Activated naive CD4-positive, alpha-beta T cell treated with anti-CD3 and anti-CD28 coated beads, Interleukin-2, amount 50 U/mL, for 72 hours (primary cell): Measurements from ENCODE around the gene SMYD3. TPM values are rescaled to one million over a fixed set of nuclear protein-coding genes. Genes with fewer than 3 reads are reported as not detected.

Experiments
- ATAC-seq, 2 donors: fragments of 150-1000 bp; cut with Tn5 transposase; 2 replicates each; pipeline ENCODE4 v1.10.0; 2021; ENCODE audit warnings: mild to moderate bottlenecking in 2 of 2, moderate library complexity in 2 of 2
- DNase-seq, 2 donors: peaks; one replicate each; pipeline ENCODE4 v3.0.0; 2021 to 2022; ENCODE audit warnings: low spot score in 2 of 2
- H3K27ac Mint-ChIP-seq, 2 donors: one replicate each; pipeline ENCODE4 v1.8.0; 2022; ENCODE audit warnings: mild to moderate bottlenecking in 2 of 2, mixed read lengths in 2 of 2
- H3K36me3 Mint-ChIP-seq, 2 donors: one replicate each; pipeline ENCODE4 v1.8.0; 2022; ENCODE audit warnings: mixed read lengths in 2 of 2
- H3K9me3 Mint-ChIP-seq, 2 donors: one replicate each; pipeline ENCODE4 v1.8.0; 2022; ENCODE audit warnings: mixed read lengths in 2 of 2
- total RNA-seq, 2 donors: library from RNA; stranded (reverse); gene quantifications; one replicate each; pipeline ENCODE4 v1.2.3, GENCODE V29; 2022

Gene SMYD3
- total RNA-seq, 2 donors from 2014 or later: 18.5 to 30.1 TPM

DNA sequence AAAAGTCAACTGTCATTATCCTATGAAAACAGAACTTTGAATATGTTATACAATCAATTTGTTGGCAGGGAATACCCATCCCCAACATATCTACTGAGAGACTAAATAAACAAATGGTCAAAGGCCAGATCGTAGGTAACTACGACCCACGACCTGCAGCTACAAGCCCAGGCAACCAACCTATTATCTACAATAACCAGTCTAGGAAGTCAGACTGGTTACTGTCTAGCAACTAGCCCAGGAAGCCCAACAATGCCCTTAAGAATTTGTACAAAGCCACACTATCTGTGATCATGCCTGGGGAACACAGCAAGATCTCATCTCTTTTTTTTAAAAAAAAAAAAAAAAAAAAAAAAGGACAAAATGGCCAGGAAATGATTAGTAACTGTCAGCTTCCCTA lies 58.7 kb downstream of the SMYD3 start:
- peak overlapping the region; percentile 17 to 53 for H3K27ac Mint-ChIP-seq
- no peak for ATAC-seq
- no peaks in the 10 kb centered on the region for H3K9me3 Mint-ChIP-seq
- peaks cover 5 to 6% of the 10 kb centered on the region in 2 donors for H3K36me3 Mint-ChIP-seq
- no peak for DNase-seq

DNA sequence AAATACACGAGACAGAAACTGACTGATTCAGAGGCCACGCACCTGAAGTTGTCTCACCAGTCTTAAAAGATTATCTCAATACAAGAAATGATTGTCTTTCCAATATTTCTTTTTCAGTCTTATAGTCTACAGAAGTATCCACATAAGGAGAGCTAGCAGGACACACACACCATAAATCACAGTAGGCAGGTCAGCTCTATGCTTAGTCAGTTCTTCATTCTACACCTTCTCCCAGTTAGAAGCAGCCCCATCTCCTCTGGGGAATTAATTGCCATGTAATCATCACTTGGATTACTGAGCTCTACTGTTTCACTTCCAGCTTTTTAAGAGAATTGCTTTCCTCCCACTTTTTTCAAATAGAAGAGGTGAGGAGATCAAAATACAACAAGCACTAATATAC lies 59.6 kb downstream of the SMYD3 start:
- Mint-ChIP-seq H3K27ac (no peak overlapping the region), H3K9me3 (no peaks in the 10 kb centered on the region), H3K36me3 (peaks cover 5 to 6% of the 10 kb centered on the region in 2 donors)
- ATAC-seq (no peak), DNase-seq (no peak)

DNA sequence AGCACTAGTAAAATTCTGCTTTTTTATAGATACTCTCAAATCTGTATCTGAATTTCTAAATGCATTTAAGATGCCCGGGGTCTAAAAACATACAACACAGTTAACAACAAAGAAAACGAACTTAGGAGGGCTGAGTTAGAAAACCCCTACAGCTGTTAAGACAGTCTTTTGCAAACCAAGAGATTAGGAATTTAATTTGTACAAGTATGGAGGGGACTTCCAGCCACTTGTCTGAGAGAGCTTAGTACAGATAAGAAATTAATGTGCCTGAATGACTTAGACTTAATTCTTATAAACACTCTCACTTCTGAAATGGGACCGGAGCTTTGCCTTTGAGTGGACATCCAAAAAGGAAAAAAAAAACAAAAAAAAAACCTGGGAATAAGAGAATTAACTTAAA lies 61.6 kb downstream of the SMYD3 start:
- no peak for ATAC-seq
- H3K27ac Mint-ChIP-seq: no peak overlapping the region
- DNase-seq: no peak
- peaks cover 5 to 6% of the 10 kb centered on the region in 2 donors for H3K36me3 Mint-ChIP-seq
- H3K9me3 Mint-ChIP-seq: no peaks in the 10 kb centered on the region

DNA sequence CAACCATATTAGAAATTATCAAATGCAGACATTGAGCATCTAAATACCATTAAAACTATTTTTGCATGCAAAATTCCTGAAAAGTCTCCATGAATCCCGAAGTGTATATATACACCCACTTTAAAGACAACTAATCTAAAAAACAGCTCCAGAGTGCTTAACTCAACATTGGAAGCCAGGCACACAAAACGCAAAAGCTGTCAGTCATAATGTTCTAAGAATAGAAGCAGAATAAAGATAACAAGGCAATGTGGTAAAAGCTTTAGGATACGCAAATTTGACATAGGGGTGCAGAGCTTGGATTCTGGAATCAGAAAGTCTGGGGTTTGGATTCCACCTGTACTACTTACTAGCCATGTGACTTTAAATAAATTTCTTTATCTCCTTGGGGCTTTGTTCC lies 62.5 kb downstream of the SMYD3 start:
- DNase-seq (no peak), ATAC-seq (no peak)
- Mint-ChIP-seq H3K27ac (no peak overlapping the region), H3K36me3 (peaks cover 5 to 6% of the 10 kb centered on the region in 2 donors), H3K9me3 (no peaks in the 10 kb centered on the region)

DNA sequence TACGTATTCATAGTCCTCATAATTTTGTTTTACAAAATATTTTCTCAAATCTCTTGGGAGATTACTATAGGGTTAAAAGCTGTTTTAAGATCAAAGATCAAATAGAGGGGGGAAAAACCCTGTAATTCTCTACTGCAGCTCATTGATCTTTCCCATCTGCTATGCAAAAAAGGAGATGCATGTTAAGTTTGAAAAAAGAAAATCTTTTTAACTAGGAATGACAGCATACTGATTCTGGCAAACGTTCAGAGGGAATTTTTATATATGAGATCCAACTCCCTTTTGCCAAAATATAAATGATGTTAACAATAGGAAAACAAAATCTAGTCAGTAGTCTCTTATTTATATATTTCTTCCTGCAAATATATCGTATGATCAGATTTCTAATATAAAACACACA lies 69.1 kb downstream of the SMYD3 start:
- no peak for ATAC-seq
- Mint-ChIP-seq H3K9me3 (peaks cover 3% of the 10 kb centered on the region in 2 donors), H3K36me3 (peaks cover 7 to 12% of the 10 kb centered on the region in 2 donors), H3K27ac (no peak overlapping the region)
- DNase-seq: no peak

DNA sequence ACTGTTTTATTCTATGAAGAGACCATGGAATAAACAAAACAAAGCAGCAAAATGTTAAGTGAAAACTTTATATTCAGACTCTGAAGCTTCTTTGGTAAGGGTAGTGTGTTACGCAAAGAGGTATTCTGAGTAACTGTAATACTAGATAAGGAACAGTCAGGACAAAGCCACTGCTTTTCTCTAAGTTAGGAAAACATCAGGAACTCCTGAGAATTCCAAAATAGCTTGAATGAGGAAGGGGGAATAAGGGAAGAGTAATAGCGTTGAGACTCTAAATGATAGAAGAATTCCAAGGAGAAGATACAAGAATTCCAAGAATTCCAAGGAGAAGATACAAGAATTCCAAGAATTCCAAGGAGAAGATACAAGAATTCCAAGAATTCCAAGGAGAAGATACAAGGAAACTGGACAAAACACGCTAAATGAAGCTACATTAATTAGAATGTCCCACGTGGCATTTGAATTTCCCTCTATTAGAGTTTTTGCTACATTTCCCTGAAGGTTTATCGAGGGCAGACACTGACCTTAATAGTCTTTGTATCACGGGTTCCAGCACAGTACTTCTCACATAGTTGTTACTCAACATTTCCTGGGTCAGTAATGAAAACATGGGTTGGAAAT lies 71.5 kb downstream of the SMYD3 start:
- ATAC-seq: no peak
- H3K9me3 Mint-ChIP-seq: peaks cover 3 to 6% of the 10 kb centered on the region in 2 donors
- peaks cover 7 to 14% of the 10 kb centered on the region in 2 donors for H3K36me3 Mint-ChIP-seq
- no peak for DNase-seq
- no peak overlapping the region for H3K27ac Mint-ChIP-seq

DNA sequence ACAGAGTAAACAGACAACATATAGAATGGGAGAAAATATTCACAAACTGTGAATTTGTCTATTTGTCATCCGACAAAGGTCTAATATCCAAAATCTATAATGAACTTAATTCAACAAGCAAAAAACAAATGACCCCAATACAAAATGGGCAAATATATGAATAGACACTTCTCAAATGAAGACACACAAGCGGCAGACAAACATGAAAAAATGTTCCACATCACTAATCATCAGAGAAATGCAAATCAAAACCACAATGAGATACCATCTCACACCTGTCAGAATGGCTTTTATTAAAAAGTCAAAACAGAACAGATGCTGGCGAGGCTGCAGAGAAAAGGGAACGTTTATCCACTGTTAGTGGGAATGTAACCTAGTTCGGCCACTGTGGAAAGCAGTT lies 72.7 kb downstream of the SMYD3 start:
- ATAC-seq (no peak), DNase-seq (no peak)
- H3K36me3 Mint-ChIP-seq: peaks cover 7 to 20% of the 10 kb centered on the region in 2 donors
- H3K9me3 Mint-ChIP-seq: peaks cover 3 to 11% of the 10 kb centered on the region in 2 donors
- no peak overlapping the region for H3K27ac Mint-ChIP-seq

DNA sequence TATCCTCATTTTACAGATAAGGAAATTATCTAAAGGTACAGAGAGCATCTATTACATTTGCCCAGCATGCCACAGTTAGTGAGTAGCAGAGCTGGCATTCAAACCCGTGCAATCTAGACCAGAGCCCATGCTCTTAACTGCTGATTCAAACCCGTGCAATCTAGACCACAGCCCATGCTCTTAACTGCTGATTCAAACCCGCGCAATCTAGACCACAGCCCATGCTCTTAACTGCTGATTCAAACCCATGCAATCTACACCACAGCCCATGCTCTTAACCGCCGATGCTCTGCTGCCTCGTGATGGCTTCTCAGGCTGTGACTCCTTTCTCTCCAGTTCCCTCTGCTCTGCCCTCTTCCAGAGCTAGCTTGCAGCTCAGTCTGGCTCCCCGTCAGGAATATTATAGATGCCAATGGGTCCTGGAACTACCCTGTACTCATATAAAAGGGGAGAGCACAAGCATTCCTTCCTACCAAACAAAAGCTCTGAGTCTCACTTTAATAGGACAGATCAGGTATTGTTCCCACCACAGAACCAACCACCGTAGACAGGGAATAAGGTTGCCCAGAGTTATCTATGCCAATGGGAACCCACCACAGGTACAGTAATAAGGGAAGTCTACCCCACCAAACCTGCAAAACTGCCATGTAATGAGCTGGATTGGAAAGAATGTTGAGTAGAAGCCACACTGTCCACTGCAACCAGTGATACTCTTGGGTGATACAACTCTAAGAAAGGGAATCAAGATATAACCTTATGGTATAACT lies 78.4 kb downstream of the SMYD3 start:
- peaks cover 0 to 8% of the 10 kb centered on the region in 2 donors for H3K36me3 Mint-ChIP-seq
- peak overlapping the region in 1 of 2 donors; percentile 70 for H3K27ac Mint-ChIP-seq
- DNase-seq (no peak), ATAC-seq (peak; percentile 61 to 71)
- peaks cover 0 to 7% of the 10 kb centered on the region in 2 donors for H3K9me3 Mint-ChIP-seq

DNA sequence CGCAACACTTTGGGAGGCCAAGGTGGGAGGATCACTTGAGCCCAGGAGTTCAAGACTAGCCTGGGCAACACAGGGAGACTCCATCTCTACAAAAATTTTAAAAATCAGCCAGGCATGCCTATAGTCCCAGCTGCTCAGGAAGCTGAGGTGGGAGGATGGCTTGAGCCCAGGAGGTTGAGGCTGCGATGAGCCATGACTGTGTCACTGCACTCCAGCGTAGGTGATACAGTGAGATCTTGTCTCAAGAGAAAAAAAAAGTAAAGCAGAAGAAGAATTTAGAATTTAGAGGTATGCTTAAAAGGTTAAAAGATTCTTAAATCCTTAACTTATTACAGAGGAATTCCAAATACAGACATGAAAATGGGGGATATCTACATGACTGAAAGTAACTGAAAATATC lies 79.5 kb downstream of the SMYD3 start:
- ATAC-seq (no peak), DNase-seq (no peak)
- Mint-ChIP-seq H3K36me3 (peaks cover 0 to 8% of the 10 kb centered on the region in 2 donors), H3K9me3 (peaks cover 0 to 7% of the 10 kb centered on the region in 2 donors), H3K27ac (no peak overlapping the region)

DNA sequence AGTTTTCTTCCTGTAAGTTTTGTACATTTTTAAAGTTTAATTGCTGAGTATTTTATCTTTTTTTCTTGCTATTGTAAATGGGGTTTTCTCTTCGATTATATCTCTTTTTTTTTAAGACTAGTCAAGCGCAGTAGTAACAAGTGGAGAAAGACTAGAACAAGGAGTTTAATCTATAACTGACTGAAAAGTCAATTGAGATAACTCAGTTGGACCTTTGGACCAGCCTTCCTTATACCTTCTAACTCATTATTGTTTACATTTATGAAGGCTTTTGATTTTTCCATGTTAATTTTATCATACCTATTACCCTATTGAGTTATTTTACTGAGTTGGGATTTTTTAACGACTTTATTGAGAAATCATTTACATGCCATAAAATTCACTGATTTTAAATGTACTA lies 81.2 kb downstream of the SMYD3 start:
- ATAC-seq: no peak
- no peak for DNase-seq
- H3K9me3 Mint-ChIP-seq: peaks cover 0 to 7% of the 10 kb centered on the region in 2 donors
- no peak overlapping the region for H3K27ac Mint-ChIP-seq
- peaks cover 0 to 8% of the 10 kb centered on the region in 2 donors for H3K36me3 Mint-ChIP-seq

DNA sequence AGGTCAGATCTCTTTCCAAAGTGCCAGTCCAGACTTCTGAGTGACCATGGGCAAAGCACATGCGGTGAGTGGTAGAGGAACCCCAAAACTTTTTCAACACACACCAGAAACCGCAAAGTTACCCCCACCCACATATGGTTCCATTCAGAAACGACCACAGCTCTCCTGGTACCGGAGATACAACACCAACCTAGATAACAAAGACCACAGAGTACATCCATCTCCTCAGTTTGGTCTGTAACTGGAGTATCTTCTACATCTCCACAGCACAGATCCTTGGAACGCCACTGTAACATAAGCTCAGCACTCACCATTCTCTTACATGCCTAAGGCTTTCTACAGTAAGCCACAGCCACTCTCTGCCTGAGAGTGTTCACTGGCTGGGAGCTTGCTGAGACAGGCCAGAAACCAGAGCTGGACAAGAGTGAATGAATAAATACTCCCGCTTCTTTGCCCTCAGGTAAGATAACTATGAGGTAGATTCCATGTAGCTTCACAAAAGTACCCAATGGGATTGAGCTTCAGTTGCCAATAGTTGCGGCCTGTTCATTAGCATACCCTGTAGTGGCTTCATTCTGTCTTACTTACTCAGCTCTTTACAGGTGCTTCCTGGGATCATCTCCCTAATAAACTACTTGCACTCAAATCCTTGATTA lies 81.8 kb downstream of the SMYD3 start:
- Mint-ChIP-seq H3K9me3 (peaks cover 0 to 2% of the 10 kb centered on the region in 2 donors), H3K36me3 (peaks cover 0 to 3% of the 10 kb centered on the region in 2 donors), H3K27ac (no peak overlapping the region)
- ATAC-seq (no peak), DNase-seq (no peak)

DNA sequence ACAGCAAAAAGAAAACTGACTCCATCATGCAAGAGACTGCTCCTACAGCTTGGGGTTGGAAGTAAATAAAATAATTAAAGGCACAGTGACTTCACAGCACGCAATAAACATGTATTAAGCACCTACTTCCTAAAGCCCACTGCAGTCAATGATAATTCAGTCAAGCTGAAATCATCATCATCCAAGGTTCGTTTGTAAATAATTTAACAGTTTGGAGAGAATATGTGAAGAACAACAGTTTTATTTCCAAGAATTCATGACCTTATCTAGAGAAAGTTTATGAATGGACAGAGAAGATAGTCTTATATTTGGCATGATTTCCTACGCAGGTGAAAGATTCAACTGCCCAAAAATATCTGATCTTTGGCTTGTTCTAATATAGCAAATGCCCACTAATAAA lies 86.8 kb downstream of the SMYD3 start:
- H3K27ac Mint-ChIP-seq: no peak overlapping the region
- H3K9me3 Mint-ChIP-seq: peaks cover 0 to 5% of the 10 kb centered on the region in 2 donors
- DNase-seq (no peak), ATAC-seq (no peak)
- H3K36me3 Mint-ChIP-seq: peaks cover 14 to 16% of the 10 kb centered on the region in 2 donors

DNA sequence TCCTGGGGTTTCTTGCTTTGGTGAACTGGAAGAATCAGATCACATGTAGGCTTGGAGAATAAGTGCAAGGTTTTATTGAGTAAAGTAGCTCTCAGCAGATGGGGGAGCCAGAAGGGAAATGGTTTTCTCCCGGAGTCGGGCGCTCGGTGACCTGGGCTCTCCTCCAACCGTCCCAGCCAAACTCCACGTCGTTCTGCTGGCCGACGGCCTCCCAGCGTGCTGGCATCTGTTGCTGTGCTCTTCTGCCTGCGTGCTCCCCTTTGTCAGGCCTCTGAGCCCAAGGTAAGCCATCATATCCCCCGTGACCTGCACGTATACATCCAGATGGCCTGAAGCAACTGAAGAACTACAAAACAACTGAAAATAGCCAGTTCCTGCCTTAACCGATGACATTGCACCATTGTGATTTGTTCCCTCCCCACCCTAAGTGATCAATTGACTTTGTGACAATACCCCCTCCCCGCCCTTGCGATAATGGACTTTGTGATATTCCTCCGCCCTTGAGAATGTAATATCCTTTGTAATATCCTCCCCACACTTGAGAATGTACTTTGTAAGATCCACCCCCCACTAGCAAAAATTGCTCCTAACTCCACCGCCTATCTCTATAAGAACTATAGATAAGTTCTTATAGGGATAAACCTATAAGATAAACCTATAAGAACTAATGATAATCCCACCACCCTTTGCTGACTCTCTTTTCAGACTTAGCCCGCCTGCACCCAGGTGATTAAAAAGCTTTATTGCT lies 88.3 kb downstream of the SMYD3 start:
- peaks cover 16% of the 10 kb centered on the region in 2 donors for H3K36me3 Mint-ChIP-seq
- peaks cover 0 to 5% of the 10 kb centered on the region in 2 donors for H3K9me3 Mint-ChIP-seq
- DNase-seq (no peak), ATAC-seq (no peak)
- no peak overlapping the region for H3K27ac Mint-ChIP-seq

DNA sequence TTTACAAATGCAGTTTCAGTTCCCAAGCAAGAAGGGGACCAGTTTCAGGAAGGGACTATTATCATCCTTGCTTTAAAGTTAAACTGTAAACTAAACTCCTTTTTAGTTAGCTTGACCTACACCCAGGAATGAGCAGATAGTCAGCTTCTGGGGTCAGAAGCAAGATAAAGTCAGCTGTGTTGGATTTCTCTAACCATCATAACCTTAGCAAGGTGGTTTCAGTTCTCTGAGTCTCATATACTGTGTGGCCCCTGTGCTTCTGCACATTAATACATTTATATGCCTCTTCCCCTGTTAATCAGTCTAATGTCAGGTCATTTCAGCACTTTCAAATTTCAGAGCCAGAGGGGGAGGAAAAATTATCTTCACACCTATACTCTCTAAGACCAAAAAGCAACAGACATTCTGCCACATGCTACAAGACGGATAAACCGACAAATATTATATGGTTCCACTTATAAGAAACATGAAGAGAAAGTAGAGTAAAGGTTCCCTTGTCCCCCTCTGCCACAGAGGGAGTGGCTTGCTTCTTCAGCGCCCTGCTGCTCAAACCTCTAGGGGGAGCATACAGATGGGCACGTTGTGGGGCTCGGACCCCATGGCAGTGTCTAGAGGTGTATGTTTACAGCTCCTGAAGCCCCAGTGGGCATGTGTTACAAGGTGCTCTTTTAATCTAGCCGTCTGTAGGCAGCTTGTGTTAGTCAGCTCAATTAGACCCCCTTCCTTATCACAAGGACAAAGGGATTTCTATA lies 89.1 kb downstream of the SMYD3 start:
- H3K36me3 Mint-ChIP-seq: peaks cover 16 to 20% of the 10 kb centered on the region in 2 donors
- H3K9me3 Mint-ChIP-seq: peaks cover 0 to 5% of the 10 kb centered on the region in 2 donors

DNA sequence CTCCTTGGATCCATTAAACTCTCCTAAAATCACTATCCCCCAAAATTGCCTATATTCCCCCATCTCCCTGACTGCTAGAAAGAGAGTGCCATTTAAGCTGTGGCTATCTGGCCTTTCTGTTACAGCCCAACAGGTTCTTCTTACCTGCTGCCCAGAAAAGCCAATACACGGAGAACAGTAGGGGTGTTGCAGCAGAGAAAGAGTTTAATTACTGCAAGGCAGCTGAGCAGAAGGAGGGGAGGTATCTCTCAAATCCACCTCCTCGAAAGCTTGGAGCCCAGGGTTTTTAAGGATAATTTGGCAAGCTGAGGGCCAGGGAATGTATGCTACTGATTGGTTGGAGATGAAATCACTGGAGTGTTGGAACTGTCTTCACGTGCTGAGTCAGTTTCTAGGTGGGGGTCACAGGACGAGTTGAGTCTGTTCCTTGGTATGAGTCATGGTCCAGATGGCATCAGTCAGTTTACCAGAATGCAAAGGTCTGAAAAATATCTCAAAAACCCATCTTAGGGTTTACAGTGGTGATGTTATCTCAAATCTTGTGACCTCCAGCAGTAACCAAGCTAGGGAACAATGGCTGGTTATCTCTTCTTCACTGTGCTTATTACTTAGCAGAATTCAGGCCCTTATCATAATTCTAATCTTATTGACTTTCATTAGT lies 89.8 kb downstream of the SMYD3 start:
- Mint-ChIP-seq H3K27ac (no peak overlapping the region), H3K36me3 (peaks cover 19 to 20% of the 10 kb centered on the region in 2 donors), H3K9me3 (peaks cover 0 to 6% of the 10 kb centered on the region in 2 donors)
- DNase-seq (no peak), ATAC-seq (peak in 1 of 2 donors; percentile 24)

More for the DNA sequence above, 89.1 kb downstream of the SMYD3 start:
- no peak overlapping the region for H3K27ac Mint-ChIP-seq
- DNase-seq: no peak
- no peak for ATAC-seq

DNA sequence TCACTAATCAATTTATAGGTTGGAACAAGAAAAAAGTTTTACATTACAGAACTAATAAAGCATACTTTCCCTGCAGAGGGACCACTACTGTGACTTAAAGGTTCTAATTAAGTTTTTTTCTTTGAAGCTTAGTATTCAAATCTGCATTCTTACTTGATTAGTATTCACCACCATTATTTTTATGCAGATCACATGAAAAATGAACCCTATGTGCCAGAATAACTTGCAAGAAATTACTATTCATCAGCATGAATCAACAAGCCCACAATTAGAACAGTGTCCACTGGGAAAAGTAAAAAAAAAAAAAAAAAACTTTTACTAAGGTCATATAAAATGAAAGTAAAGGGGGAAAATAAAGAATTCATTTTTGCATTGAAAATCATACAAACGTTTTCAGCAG lies 90.8 kb downstream of the SMYD3 start:
- H3K9me3 Mint-ChIP-seq: peaks cover 0 to 10% of the 10 kb centered on the region in 2 donors
- DNase-seq (no peak), ATAC-seq (no peak)
- peaks cover 21 to 26% of the 10 kb centered on the region in 2 donors for H3K36me3 Mint-ChIP-seq
- H3K27ac Mint-ChIP-seq: no peak overlapping the region
